ENCODE results near the gene ANO3. TPM values are rescaled to one million over a fixed set of nuclear protein-coding genes. Genes with fewer than 3 reads are reported as not detected.

The ANO3 gene
- total and polyA plus RNA-seq, 2 of the 4 experiments (the other 2 are of a cell fraction): 0.02 to 0.18 TPM

- Histone ChIP-seq H3K36me3 (ENCODE audit: control insufficient read depth, insufficient read depth, low read length) (no peaks in the 10 kb centered on the region), H3K4me2 (ENCODE audit: low read depth, low read length) (no peak overlapping the region), H2AFZ (replicated peaks; ENCODE audit: low read length, poor library complexity) (no peak overlapping the region), H2BK120ac (ENCODE audit: low read depth, low read length) (no peak overlapping the region), H3K27ac (ENCODE audit: insufficient read depth, low read length) (no peak overlapping the region), H2BK20ac (ENCODE audit: low read depth, low read length) (no peak overlapping the region), H3K79me1 (ENCODE audit: low read depth in 1 of 2, low read length in 2 of 2) (no peaks in the 10 kb centered on the region), H3K9ac (ENCODE audit: low read depth, low read length) (no peak overlapping the region), H3K18ac (ENCODE audit: low read depth, low read length) (no peak overlapping the region), H3K4me1 (ENCODE audit: control insufficient read depth, insufficient read depth, low read length) (no peaks in the 10 kb centered on the region), H4K5ac (ENCODE audit: low read depth, low read length) (no peak overlapping the region), H4K91ac (ENCODE audit: insufficient read depth, low read depth, low read length) (no peak overlapping the region), H2BK15ac (ENCODE audit: low read depth, low read length) (no peak overlapping the region), H3K23ac (ENCODE audit: low read depth, low read length) (no peak overlapping the region), H3K56ac (ENCODE audit: extremely low read depth, insufficient read depth, low read length) (no peak overlapping the region), H3K27me3 (ENCODE audit: control insufficient read depth, insufficient read depth, low read length) (no peaks in the 10 kb centered on the region), H4K20me1 (ENCODE audit: insufficient read depth, low read length) (no peaks in the 10 kb centered on the region), H2AK5ac (ENCODE audit: low read depth, low read length) (no peak overlapping the region), H3K4ac (ENCODE audit: low read depth, low read length) (no peak overlapping the region), H3K14ac (replicated peaks; ENCODE audit: low read depth, low read length) (no peak overlapping the region), H3K9me1 (ENCODE audit: insufficient read depth, low read length) (no peaks in the 10 kb centered on the region), H3K9me3 (ENCODE audit: control insufficient read depth, insufficient read depth, low read length) (no peaks in the 10 kb centered on the region), H4K8ac (ENCODE audit: low read depth in 2 of 2, low read length in 2 of 2) (no peak overlapping the region), H2BK5ac (ENCODE audit: low read depth, low read length, poor library complexity, severe bottlenecking) (no peak overlapping the region), H3K4me3 (ENCODE audit: insufficient read depth, low read depth, low read length) (no peak overlapping the region), H2AK9ac (replicated peaks; ENCODE audit: low read depth, low read length, poor library complexity) (no peak overlapping the region)
- CTCF ChIA-PET: no interaction called here
- in situ Hi-C loops (cut with MboI; ENCODE audit: low sequenced_read_pairs): no loop called here
- dilution Hi-C loops (cut with HindIII; ENCODE audit: low sequenced_read_pairs, unreplicated experiment): no loop called here
- no TSS peak for BruUV-seq (replicated peaks)
- POLR2A ChIA-PET (ENCODE audit: unreplicated experiment): no interaction called here
- TF ChIP-seq SMC3 (IDR thresholded peaks at IDR 0.05; ENCODE audit: low read depth, low read length) (no peak), MAZ (IDR thresholded peaks at IDR 0.05; ENCODE audit: borderline replicate concordance, low read depth, low read length) (no peak), MXI1 (IDR thresholded peaks at IDR 0.05; ENCODE audit: borderline replicate concordance, low read depth, low read length) (no peak), POLR2A (IDR thresholded peaks at IDR 0.05; ENCODE audit: low read depth, low read length) (no peak), RCOR1 (IDR thresholded peaks at IDR 0.05; ENCODE audit: insufficient replicate concordance, low read length) (no peak), MAFK (IDR thresholded peaks at IDR 0.05; ENCODE audit: low read depth, low read length) (no peak), CHD1 (IDR thresholded peaks at IDR 0.05; ENCODE audit: low read depth, low read length) (no peak), CEBPB (IDR thresholded peaks at IDR 0.05; ENCODE audit: low read depth, low read length) (no peak), BHLHE40 (IDR thresholded peaks at IDR 0.05; ENCODE audit: low read depth, low read length) (no peak), RFX5 (IDR thresholded peaks at IDR 0.05; ENCODE audit: low read depth, low read length) (no peak), RAD21 (IDR thresholded peaks at IDR 0.05; ENCODE audit: low read length) (no peak), NFE2L2 (IDR thresholded peaks at IDR 0.05; ENCODE audit: low read depth, low read length) (no peak), FOS (IDR thresholded peaks at IDR 0.05; ENCODE audit: low read depth, low read length) (no peak)
- TF ChIP-seq, protein P1, sequence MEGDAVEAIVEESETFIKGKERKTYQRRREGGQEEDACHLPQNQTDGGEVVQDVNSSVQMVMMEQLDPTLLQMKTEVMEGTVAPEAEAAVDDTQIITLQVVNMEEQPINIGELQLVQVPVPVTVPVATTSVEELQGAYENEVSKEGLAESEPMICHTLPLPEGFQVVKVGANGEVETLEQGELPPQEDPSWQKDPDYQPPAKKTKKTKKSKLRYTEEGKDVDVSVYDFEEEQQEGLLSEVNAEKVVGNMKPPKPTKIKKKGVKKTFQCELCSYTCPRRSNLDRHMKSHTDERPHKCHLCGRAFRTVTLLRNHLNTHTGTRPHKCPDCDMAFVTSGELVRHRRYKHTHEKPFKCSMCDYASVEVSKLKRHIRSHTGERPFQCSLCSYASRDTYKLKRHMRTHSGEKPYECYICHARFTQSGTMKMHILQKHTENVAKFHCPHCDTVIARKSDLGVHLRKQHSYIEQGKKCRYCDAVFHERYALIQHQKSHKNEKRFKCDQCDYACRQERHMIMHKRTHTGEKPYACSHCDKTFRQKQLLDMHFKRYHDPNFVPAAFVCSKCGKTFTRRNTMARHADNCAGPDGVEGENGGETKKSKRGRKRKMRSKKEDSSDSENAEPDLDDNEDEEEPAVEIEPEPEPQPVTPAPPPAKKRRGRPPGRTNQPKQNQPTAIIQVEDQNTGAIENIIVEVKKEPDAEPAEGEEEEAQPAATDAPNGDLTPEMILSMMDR (conservative IDR thresholded peaks at IDR 0.05; ENCODE audit: low read depth, low read length): no peak
- TF ChIP-seq, protein P2, sequence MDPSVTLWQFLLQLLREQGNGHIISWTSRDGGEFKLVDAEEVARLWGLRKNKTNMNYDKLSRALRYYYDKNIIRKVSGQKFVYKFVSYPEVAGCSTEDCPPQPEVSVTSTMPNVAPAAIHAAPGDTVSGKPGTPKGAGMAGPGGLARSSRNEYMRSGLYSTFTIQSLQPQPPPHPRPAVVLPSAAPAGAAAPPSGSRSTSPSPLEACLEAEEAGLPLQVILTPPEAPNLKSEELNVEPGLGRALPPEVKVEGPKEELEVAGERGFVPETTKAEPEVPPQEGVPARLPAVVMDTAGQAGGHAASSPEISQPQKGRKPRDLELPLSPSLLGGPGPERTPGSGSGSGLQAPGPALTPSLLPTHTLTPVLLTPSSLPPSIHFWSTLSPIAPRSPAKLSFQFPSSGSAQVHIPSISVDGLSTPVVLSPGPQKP (IDR thresholded peaks at IDR 0.05; ENCODE audit: borderline replicate concordance, low read depth, low read length): no peak
- TF ChIP-seq, protein P3, sequence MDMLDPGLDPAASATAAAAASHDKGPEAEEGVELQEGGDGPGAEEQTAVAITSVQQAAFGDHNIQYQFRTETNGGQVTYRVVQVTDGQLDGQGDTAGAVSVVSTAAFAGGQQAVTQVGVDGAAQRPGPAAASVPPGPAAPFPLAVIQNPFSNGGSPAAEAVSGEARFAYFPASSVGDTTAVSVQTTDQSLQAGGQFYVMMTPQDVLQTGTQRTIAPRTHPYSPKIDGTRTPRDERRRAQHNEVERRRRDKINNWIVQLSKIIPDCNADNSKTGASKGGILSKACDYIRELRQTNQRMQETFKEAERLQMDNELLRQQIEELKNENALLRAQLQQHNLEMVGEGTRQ (IDR thresholded peaks at IDR 0.05; ENCODE audit: low read depth, low read length): no peak
- ATAC-seq (ENCODE audit: low read depth): no peak
- DNase-seq: no peak
- WGBS, 2 experiments (ENCODE audit: extremely low coverage in 2 of 2, insufficient read length in 1 of 2): no CpG with 5 or more reads among the region's 1 CpG
- intact Hi-C loops (cut with micrococcal nuclease): no loop called here
Measured at GRCh38 chr11:26412955-26413354, 81.0 kb downstream of the ANO3 start.
